SU-DHL-6 (cell line): Measurements from ENCODE around the gene RBM48.

Source experiments
- CTCF ChIP-seq: fragments of 200-600 bp; sonication (generic); IDR thresholded peaks from one replicate; pipeline ENCODE4 v1.5.1; 2017; ENCODE audit warnings: antibody characterized with exemption, mild to moderate bottlenecking, low read length, moderate library complexity; ENCODE audit not compliant: insufficient read depth, poor library complexity, severe bottlenecking
- EZH2phosphoT487 ChIP-seq: fragments of 200-600 bp; sonication (generic), shearing (Covaris generic); conservative IDR thresholded peaks from 2 replicates; pipeline ENCODE4 v1.6.1; 2018; ENCODE audit warnings: mild to moderate bottlenecking, antibody characterized with exemption, low read length, moderate library complexity, mixed read lengths

- TF ChIP-seq CTCF = no peak
- no peak for TF ChIP-seq EZH2phosphoT487
Observed at GRCh38 chr7:92489634-92490033, 39.0 kb upstream of the RBM48 start.
